Ecto neural progenitor cell (in vitro differentiated cells): Measurements from ENCODE around the gene MPV17.
"Not testable (repeated sequence)": the region's sequence is repeated elsewhere in the genome, so short reads cannot be mapped to it uniquely, and the experiment has no call there.

ENCODE experiments used
- DNase-seq: peaks from one replicate; pipeline ENCODE4 v3.0.0-alpha.2; 2018; ENCODE audit warnings: low spot score

Gene MPV17

GRCh38 chr2:27297195-27297594, 25.7 kb downstream of the MPV17 start:
- no peak for DNase-seq

GRCh38 chr2:27296481-27296880, 26.4 kb downstream of the MPV17 start:
- no peak for DNase-seq

DNA sequence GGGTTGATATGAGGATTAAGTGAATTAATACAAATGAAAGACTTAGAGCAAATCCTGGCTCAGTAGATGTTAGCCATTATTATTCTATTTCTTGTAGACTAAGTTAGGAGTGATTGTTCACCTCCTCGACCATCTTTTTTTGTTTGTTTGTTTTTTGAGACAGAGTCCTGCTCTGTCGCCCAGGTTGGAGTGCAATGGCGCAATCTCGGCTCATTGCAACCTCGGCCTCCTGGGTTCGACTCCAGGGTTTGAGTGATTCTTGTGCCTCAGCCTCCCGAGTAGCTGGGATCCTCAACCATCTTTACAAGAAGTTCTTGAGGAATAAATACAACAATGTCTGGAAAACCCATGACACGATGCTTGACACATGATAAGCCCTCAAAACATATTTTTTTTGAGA, 28.0 kb downstream of the MPV17 start:
- no peak for DNase-seq

DNA sequence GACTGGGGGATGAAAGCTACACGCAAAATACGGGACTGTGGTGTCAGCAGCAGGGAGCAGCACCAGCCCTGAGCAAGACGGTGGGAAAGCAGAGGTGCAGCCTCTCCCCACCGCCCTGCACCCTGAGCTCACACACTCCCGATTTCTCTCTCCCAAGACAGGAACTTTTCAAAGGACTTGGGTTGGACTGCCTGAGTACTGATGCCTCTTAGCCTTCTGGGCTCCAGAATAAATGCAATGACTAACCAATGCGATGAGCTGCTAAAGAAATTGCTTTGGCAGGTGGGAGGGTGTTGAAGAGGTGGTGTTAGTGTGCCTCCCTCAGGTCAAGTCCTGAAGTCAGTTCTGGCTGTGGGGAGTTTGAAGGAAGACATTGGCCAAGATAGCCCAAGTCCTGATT, 31.0 kb downstream of the MPV17 start:
- no peak for DNase-seq

GRCh38 chr2:27290549-27290948, 32.3 kb downstream of the MPV17 start:
- no peak for DNase-seq

- DNase-seq = no peak
Observed at GRCh38 chr2:27288610-27289009, 34.3 kb downstream of the MPV17 start.

DNA sequence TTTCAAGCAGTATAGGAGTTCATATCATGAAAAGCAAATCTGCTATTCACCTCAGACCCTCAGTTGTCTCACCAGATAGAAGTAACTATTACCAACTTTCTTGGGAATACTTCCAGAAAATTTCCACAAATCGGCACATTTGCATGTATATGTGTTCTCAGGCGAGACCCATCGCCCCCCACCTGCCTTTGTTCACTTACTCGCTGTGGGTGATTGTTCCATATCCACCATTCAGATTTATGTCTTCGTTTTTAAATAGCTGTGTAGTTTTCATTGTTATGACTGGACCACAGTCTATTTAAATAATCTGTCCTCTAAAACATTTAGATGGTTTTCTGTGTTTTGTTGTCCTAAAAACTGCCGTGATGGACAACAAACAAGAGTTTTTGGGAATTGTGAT, 37.4 kb downstream of the MPV17 start:
- no peak for DNase-seq

GRCh38 chr2:27284996-27285395, 37.9 kb downstream of the MPV17 start:
- no peak for DNase-seq

DNA sequence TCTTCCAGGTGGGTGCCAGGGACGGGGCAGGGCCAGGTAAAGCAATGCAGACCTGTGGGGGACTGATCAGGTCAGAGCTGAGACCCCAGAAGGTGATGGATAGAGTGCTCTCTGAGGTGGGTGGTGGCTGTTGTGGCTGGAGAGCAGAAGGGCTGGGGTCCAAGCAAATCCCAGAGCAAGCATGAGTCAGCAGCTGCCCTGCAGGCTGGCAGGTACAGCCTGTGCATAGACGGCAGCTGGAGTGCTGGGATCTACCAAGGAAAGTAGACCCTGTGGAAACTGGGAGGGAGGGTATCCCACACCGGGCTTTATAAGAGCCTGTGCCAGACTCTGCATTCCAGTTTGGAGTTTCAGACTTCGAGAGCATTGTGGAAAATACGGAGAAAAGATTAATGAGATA, 40.0 kb downstream of the MPV17 start:
- DNase-seq = no peak

DNA sequence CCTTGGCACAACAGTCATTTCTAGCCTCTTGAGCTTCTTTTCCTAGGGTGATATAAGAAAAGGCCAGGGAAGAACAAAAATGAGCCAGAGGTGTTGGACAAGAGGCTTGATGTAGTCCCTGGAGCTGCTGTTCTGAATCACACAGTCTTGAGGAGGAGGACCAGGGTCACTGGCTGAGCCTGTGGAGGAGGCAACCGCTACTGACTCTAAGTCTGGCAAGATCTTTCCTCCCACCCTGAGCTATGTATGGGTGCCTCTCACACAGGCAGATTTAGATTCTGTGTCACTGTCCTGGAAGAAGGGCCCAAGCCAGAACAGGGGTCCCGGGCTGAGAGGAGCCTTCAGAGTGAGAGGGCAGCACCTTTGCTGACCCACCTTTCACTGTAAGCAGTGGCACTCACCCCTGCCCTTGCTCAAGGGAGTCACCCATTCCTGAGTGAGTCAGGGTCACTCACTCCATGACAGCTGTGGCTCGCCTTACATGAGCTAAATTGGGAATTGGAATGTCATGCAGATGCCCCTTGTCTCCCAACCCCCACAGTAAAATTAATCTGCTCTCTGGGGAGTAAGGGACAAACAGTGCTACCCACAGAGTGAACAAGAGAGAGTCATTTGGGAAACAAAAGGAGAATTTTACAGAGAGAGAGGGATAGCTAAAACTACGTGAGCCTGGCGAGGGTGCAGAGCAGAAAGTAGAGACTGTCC, 40.9 kb downstream of the MPV17 start, which contains the start of gene TRIM54:
TSS of gene TRIM54 (plus strand) at position 575 of the 705 bp plus-strand sequence. CDS start 303 bp downstream, outside the sequence.
- DNase-seq = no peak

- no peak for DNase-seq
Observed at GRCh38 chr2:27281442-27281841, 41.5 kb downstream of the MPV17 start.

DNA sequence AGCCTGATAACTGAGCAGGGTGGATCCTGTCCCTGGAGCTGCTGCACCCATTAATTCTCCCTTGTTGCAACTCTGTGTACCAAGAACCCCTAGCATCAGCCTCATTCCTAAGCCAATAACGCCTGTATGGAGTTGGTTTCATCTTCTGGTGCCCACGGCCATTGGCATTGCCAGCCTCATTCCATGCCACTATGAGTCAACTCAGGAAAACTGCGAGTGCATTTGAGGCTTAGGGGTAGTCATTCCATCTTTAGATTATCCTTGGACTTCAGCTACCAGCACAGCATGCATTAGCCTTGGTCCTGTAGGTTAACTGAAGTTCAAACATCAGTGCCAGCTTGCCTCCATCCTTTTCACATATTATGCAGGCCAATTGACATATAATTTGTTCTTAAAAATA, 42.1 kb downstream of the MPV17 start:
- DNase-seq = no peak

GRCh38 chr2:27278010-27278409, 44.9 kb downstream of the MPV17 start:
- no peak for DNase-seq

- no peak for DNase-seq
Observed at GRCh38 chr2:27275211-27276150, 47.4 kb downstream of the MPV17 start, which contains the start of gene DNAJC5G. Gene DNAJC5G, plus strand, starts transcription at chr2:27275433. Its CDS starts 1,296 bp downstream, at chr2:27276729.

- not testable (repeated sequence) for DNase-seq
Observed at GRCh38 chr2:27272537-27273522, 50.1 kb downstream of the MPV17 start.

GRCh38 chr2:27271631-27272340, 51.1 kb downstream of the MPV17 start:
- no peak for DNase-seq

GRCh38 chr2:27270670-27271069, 52.2 kb downstream of the MPV17 start:
- DNase-seq = no peak

DNA sequence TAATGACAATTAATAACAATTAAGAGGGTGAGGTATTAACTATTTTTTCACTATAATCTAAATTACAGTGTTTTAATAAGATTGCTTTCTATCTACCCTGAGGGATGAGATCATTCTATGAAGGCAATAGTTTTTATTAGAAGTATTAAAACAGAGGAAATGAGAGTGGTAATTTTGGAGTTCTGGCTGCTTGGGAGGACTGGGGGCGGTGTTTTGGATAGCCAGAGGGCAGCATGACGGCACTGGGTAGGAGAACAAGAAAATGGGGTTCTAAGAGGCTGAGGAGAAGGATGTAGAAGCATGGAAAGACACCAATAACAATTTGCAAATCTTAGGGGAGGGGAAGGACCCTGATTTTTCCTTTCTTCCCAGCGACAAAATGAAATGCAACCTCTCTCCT, 52.8 kb downstream of the MPV17 start:
- no peak for DNase-seq

DNA sequence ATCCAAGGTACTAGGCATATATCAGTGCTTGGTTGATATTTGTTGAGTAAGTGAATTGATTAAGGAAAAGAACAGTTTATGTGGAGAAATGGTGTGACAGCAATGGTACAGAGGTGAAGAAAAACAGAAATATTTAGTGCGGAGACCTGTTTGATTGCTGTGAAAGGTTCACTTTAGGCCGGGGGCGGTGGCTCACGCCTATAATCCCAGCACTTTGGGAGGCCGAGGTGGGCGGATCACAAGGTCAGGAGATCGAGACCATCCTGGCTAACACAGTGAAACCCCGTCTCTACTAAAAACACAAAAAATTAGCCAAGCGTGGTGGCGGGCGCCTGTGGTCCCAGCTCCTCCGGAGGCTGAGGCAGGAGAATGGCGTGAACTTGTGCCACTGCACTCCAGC, 54.6 kb downstream of the MPV17 start:
- DNase-seq = not testable (repeated sequence)

DNA sequence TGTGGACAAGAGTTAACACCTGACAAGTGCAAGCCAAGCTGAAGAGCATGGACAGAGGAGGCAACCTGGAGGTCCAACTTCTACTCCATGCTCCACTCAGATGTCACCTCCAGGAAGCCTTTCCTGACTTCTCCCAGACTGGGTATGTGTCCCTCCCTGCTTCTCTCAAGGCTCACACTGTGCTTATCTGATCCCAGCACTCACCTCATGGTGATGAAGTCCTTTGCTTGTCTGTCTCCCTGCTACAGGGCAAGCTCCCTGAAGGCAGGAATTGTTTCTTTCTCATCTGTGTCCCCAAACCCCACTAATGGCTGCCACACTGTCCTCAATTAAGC, 57.4 kb downstream of the MPV17 start:
- DNase-seq = no peak
